NK-92 treated with Interleukin-12 subunit alpha and Interleukin-12 subunit beta, amount 100 ng/mL, for 24 hours (cell line): ENCODE measurements around the gene ISX.

Experiments used
- DNase-seq: peaks from one replicate; lab custom pipeline; 2025; lab: John Stamatoyannopoulos, UW

Gene ISX

GRCh38 chr22:35053060-35053835 lies 12.7 kb upstream of the ISX start:
- DNase-seq, result no peak

DNA sequence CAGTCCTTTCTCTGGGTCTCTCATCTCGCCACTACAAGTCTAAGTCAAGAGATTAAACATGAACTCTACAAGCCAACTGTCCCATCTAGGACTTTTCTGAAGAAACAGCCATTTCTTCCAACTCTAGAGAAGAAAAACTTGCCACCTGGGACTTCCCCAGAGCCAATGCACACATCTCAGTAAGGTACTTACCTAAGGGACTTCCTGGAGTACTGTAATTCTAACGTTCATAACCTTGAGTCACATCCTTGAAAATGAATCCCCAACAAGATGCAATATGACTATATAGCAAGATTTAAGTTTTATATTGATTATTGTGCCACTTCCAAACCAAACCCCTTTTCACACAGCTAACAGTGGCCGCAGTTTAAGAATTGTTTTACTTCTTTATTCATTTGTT lies 11.9 kb upstream of the ISX start:
- no peak for DNase-seq

DNA sequence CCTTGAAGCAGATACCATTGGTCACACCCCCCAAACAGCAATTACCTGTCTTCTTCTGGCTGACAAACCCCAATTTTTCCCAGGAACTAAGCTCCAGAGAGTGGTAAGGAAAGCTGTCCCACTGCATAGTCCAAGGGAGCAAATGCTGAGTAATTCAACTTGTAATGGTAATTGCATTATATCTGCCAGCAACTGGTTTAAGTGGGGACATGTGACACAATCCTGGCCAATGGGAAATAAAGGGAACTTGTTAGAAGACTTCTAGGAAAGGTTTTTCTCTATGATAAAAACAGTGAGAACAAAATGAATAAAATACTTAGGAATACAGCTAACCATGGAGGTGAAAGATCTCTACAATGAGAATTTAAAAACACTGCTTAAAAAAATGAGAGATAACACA lies 9.5 kb upstream of the ISX start:
- DNase-seq, result no peak

DNA sequence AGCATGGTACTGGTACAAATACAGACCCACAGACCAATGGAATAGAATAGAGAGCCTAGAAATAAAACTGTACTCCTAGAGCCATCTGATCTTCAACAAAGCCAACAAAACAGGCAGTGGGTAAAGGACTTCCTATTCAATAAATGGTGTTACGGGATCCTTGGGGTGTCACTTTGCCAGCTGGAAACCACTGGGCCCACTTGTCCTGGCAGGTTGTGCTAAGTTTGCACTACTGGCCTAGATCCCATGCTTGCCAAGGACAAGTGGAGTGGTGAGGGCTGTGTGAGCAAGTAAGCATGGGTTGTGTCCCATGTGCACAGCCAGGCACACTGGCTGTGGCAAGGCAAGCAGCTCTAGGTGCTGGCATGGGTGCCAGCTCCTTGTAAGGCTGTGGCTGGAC lies 8.8 kb upstream of the ISX start:
- DNase-seq, result no peak

DNA sequence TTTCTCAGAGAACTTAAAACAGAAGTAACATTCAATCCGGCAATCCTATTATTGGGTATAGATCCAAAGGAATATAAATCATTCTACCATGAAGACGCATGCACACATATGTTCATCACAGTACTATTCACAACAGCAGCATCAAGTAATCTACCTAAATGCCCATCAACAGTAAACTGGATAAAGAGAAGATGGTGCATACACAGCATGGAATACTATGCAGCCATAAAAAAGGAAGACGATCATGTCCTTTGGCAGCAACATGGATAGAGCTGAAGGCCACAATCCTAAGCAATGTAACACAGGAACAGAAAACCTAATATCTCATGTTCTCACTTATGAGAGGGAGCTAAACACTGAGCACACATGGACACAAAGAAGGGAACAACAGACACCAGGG lies 6.3 kb upstream of the ISX start:
- DNase-seq, result no peak

- DNase-seq, result no peak
These were observed 1.3 kb upstream of the ISX start for GRCh38 chr22:35064664-35065063.

GRCh38 chr22:35065183-35065582 lies 775 bp upstream of the ISX start:
- no peak for DNase-seq

GRCh38 chr22:35066768-35067167 lies 810 bp downstream of the ISX start:
- no peak for DNase-seq

DNA sequence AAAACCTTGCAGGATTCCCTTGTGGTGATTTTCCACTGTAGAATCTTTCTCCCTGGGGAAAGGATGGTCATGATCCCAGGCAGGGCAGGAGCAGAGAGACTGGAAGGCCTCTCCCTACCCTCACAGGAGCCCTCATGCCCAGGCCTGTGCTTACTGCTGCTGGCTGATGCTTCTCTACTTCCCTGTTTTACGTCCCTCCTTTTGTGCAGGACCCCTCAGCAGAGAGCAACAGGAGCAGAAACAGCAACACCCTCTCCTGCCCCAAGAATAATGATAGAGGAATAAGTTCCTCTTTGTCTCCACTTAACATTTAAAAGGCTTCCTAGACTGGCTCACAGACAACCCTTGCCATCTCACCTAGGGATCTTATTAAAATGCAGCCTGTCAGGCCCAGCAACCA lies 3.6 kb downstream of the ISX start:
- DNase-seq, result no peak

GRCh38 chr22:35070451-35071093 lies 4.6 kb downstream of the ISX start:
- no peak for DNase-seq

DNA sequence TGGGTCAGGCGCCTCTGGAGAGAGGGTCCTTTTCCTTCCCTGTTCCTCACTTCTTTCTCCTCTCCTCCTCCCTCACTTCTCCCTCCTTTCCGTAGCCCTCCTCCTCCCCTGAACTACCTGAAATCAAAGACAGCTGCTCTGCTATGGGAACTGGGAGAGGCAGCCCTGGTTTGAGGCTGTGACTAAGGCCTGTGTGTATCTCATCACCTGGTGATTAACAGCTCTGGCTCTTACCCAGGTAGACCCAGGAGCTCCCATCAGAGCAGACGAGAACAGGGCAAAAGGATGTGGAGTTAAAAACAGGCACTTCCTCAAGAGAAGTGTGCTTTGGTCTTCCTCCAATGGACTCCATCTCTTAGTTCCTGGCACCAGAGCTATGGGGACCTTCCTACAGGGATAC lies 5.8 kb downstream of the ISX start:
- no peak for DNase-seq

DNA sequence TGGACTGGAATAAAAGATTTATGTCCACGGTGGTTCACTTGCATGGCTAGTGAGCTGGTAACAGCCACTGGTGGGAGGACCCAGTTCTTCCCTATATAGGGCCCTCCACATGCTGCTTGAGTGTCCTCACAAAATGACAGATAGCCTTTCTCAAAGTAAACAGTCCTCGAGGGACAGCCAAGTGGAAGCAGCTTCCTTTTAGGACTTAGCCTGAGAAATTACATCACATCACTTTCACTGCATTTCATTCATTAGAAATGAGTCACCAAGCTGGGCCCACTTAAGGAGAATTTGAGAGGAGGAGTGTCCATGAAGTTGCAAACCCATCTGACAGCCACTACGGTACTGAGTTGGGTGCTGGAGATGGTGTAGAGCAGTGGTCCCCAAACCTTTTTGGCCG lies 7.0 kb downstream of the ISX start:
- DNase-seq, result no peak

DNA sequence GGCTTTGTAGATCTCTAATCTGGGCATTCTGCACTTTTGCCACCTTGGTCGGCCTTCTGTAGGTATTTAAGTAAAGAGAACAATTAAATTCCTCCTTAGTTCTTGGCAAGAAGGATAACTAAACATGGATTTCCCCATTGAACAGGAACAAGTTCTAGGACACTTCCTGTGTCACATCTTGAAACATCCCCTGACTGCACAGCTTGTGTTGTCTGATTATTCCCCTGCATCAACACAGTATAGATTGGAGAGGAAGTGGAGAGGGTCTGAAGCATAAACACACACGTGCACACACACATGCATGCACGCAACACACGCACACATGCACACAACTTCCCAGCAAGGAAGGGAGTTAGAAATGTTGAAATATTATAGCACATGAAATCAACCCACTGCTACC lies 8.6 kb downstream of the ISX start:
- no peak for DNase-seq

- DNase-seq, result no peak
These were observed 10.7 kb downstream of the ISX start for GRCh38 chr22:35076630-35077029.

DNA sequence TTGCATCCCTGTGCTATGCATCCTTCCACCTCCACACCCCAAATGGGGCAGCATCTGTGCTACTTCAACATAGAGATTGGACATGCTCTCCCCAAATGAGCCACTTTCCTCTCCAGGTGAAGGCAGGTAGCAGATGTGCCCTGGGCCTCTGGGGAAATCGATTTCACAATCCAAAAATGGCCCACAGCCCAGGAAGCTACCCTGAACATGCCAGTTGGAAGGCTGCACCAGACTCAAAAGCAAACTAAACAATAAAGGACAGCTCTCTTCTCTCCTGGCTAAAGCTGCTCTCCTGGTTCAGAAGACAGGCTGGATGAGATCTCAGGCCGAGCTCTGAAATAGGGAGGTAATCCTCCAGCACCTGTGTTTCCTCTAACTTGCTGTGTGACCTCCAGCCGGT lies 19.7 kb downstream of the ISX start:
- no peak for DNase-seq

GRCh38 chr22:35089139-35089538 lies 23.2 kb downstream of the ISX start:
- no peak for DNase-seq

DNA sequence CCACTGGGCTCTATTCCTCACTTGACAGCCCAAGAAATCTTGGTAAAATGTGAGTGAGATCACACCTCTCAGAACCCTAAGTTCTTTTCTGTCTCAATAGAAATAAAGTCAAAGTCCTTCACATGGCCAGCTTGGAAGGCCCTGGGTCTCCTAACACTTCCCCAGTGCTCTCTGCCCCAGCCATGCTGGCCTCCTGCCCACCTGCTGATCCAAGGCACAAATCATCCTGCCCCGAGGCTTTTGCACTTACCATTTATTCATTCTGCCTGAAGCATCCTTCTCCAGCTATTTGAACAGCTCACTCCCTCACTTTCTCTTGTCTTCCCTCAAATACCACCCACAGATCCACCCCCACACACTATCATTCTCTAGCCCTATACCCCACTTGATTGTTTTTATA lies 26.4 kb downstream of the ISX start:
- no peak for DNase-seq

GRCh38 chr22:35098921-35099320 lies 33.0 kb downstream of the ISX start:
- no peak for DNase-seq

- no peak for DNase-seq
These were observed 33.9 kb downstream of the ISX start for GRCh38 chr22:35099883-35100282.

DNA sequence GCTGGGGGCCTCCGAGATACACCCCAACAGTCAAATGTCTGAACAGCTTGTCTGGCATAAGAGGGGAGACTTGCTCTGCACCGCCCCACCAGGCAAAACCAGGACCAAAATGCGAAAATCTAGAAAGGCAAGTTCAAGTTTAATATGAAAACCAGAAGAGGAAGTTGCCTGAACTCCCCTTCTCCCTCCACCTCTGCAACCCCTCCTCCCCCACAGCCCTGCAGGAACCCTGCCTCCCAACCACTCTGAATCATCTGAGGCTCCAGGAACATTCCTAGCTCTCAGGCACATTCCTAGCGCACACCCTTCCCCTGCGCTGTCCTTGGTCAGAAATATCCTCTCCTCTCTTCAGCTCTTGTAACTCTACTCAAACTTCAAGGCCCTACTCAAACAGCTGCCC lies 36.7 kb downstream of the ISX start:
- no peak for DNase-seq

- DNase-seq, result no peak
These were observed 37.8 kb downstream of the ISX start for GRCh38 chr22:35103761-35104160.

- DNase-seq, result no peak
These were observed 38.5 kb downstream of the ISX start for GRCh38 chr22:35104491-35104890.

- DNase-seq, result no peak
These were observed 43.7 kb downstream of the ISX start for GRCh38 chr22:35109616-35110015.

DNA sequence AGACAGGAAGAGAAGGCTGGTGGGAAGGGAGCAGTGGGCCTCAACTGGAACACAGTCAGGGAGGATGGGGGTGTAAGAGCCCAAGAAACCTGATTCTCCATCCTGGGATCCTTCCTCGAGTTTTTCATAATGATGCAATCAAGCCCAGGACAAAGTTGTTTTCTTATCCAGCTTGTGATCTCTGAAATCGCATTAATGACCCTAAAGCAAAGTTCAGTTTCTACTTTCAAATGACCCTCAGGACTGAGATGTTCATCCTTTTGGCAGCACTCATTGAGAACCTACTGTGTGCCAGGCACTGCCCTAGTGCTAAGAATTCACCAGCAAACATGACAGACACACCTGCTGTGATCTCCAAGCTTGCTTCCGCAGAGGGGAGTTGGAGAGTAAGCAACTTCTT lies 45.3 kb downstream of the ISX start:
- DNase-seq, result no peak
